Neuronal stem cell (in vitro differentiated cells): ENCODE measurements around the gene KAT2A.

Experiments used
- DNase-seq: peaks from one replicate; pipeline ENCODE4 v3.0.0-alpha.2; 2013; ENCODE audit warnings: low spot score
- H2AFZ ChIP-seq: one replicate; pipeline ENCODE4 v1.6.1; 2013; ENCODE audit warnings: mild to moderate bottlenecking, low read length, inconsistent platforms
- H2AK5ac ChIP-seq: 2 replicates; pipeline ENCODE4 v1.6.1; 2013; ENCODE audit warnings: low read depth, mild to moderate bottlenecking, inconsistent platforms, low read length, moderate library complexity, mixed read lengths
- H2BK120ac ChIP-seq: 2 replicates; pipeline ENCODE4 v1.6.1; 2013; ENCODE audit warnings: low read depth, mild to moderate bottlenecking, inconsistent platforms, low read length, moderate library complexity, mixed read lengths
- H2BK12ac ChIP-seq: one replicate; pipeline ENCODE4 v1.6.1; 2013; ENCODE audit warnings: low read length, inconsistent platforms
- H2BK15ac ChIP-seq: 2 replicates; pipeline ENCODE4 v1.6.1; 2013; ENCODE audit warnings: mild to moderate bottlenecking, low read length, inconsistent platforms, mixed read lengths
- H2BK5ac ChIP-seq: one replicate; pipeline ENCODE4 v1.6.1; 2013; ENCODE audit warnings: inconsistent platforms, mild to moderate bottlenecking, low read length, moderate library complexity
- H3K14ac ChIP-seq: one replicate; pipeline ENCODE4 v1.6.1; 2013; ENCODE audit warnings: low read length, inconsistent platforms
- H3K18ac ChIP-seq: 2 replicates; pipeline ENCODE4 v1.6.1; 2013; ENCODE audit warnings: low read length, inconsistent platforms
- H3K23ac ChIP-seq: 2 replicates; pipeline ENCODE4 v1.6.1; 2013; ENCODE audit warnings: low read depth, mild to moderate bottlenecking, mixed read lengths, low read length, inconsistent platforms; ENCODE audit not compliant: poor library complexity
- H3K27ac ChIP-seq: replicated peaks from 3 replicates; pipeline ENCODE4 v1.5.1; 2013; ENCODE audit warnings: low read length, inconsistent platforms
- H3K27me3 ChIP-seq, 3 experiments: 2 replicates each; pipeline ENCODE4 v1.6.1; 2013; ENCODE audit warnings: low read length in 3 of 3, mild to moderate bottlenecking in 2 of 3, inconsistent platforms in 1 of 3, low read depth in 1 of 3, mixed read lengths in 1 of 3, moderate library complexity in 1 of 3; ENCODE audit not compliant: control insufficient read depth in 3 of 3, insufficient read depth in 3 of 3
- H3K36me3 ChIP-seq, 2 donors: replicated peaks in 1 of 2; 2 replicates each; pipeline ENCODE4 v1.6.1; 2013; ENCODE audit warnings: low read length in 2 of 2; ENCODE audit not compliant: control insufficient read depth in 2 of 2, insufficient read depth in 2 of 2
- H3K4ac ChIP-seq: 2 replicates; pipeline ENCODE4 v1.6.1; 2013; ENCODE audit warnings: inconsistent platforms, mild to moderate bottlenecking, low read length, moderate library complexity
- H3K4me1 ChIP-seq, 2 donors: 1 replicate in 1 of 2; 2 replicates in 1 of 2; pipeline ENCODE4 v1.6.1; 2013; ENCODE audit warnings: low read length in 2 of 2, low read depth in 1 of 2; ENCODE audit not compliant: control insufficient read depth in 2 of 2, insufficient read depth in 1 of 2
- H3K4me2 ChIP-seq: one replicate; pipeline ENCODE4 v1.6.1; 2013; ENCODE audit warnings: mild to moderate bottlenecking, low read length, inconsistent platforms; ENCODE audit not compliant: insufficient read depth, poor library complexity, severe bottlenecking
- H3K4me3 ChIP-seq, 2 donors: 2 replicates each; pipeline ENCODE4 v1.5.1; 2013; ENCODE audit warnings: low read length in 2 of 2, mild to moderate bottlenecking in 2 of 2, inconsistent platforms in 1 of 2, moderate library complexity in 1 of 2
- H3K79me1 ChIP-seq: one replicate; pipeline ENCODE4 v1.6.1; 2013; ENCODE audit warnings: low read depth, mild to moderate bottlenecking, inconsistent platforms, low read length, moderate library complexity
- H3K9ac ChIP-seq: one replicate; pipeline ENCODE4 v1.6.1; 2013; ENCODE audit warnings: mild to moderate bottlenecking, low read depth, low read length, inconsistent platforms; ENCODE audit not compliant: poor library complexity
- H3K9me3 ChIP-seq, 2 donors: replicated peaks in 1 of 2; 2 replicates each; pipeline versions ENCODE3 to v1.6.1; 2013; ENCODE audit warnings: low read length in 2 of 2, mild to moderate bottlenecking in 2 of 2, inconsistent platforms in 1 of 2, low read depth in 1 of 2, mixed read lengths in 1 of 2, moderate library complexity in 1 of 2; ENCODE audit not compliant: control insufficient read depth in 2 of 2, insufficient read depth in 1 of 2
- H4K8ac ChIP-seq: one replicate; pipeline ENCODE4 v1.6.1; 2013; ENCODE audit warnings: low read depth, mild to moderate bottlenecking, inconsistent platforms, low read length, moderate library complexity
- H4K91ac ChIP-seq: one replicate; pipeline ENCODE4 v1.6.1; 2013; ENCODE audit warnings: low read length, low read depth, mild to moderate bottlenecking, inconsistent platforms; ENCODE audit not compliant: poor library complexity
- whole genome bisulfite sequencing, 2 donors: extraction: QIAGEN DNeasy Blood & Tissue Kit; methylation state at CpG; one replicate each; pipeline ENCODE4 v1.1.7; 2013; ENCODE audit warnings: missing lambda C conversion rate in 2 of 2, mixed read lengths in 1 of 2; ENCODE audit not compliant: insufficient read length in 2 of 2, insufficient replicate concordance in 1 of 2; ENCODE audit errors: extremely low coverage in 2 of 2; 5-methylcytosine and 5-hydroxymethylcytosine counted together

KAT2A gene

GRCh38 chr17:42117397-42118125 is 3.6 kb downstream of the KAT2A start:
- no peak overlapping the region for H2BK5ac ChIP-seq
- H2AFZ ChIP-seq: no peak overlapping the region
- no peak overlapping the region for H3K4ac ChIP-seq
- no peak overlapping the region for H2BK120ac ChIP-seq
- H3K27me3 ChIP-seq: peaks cover 0 to 2% (median 0%) of the 10 kb centered on the region in 3 experiments
- H4K8ac ChIP-seq: no peak overlapping the region
- H3K4me1 ChIP-seq: peaks cover 6 to 7% of the 10 kb centered on the region in 2 donors
- H3K23ac ChIP-seq: no peak overlapping the region
- H2BK12ac ChIP-seq: no peak overlapping the region
- no peak overlapping the region for H3K27ac ChIP-seq
- H3K79me1 ChIP-seq: peaks cover 2% of the 10 kb centered on the region
- H4K91ac ChIP-seq: no peak overlapping the region
- no peaks in the 10 kb centered on the region for H3K9me3 ChIP-seq
- H3K18ac ChIP-seq: no peak overlapping the region
- no CpG with 5 or more reads among the region's 30 CpGs for WGBS, 2 donors
- H3K4me2 ChIP-seq: no peak overlapping the region
- H3K4me3 ChIP-seq: no peak overlapping the region
- H2BK15ac ChIP-seq: no peak overlapping the region
- no peak overlapping the region for H2AK5ac ChIP-seq
- no peak for DNase-seq
- H3K36me3 ChIP-seq: peaks cover 13 to 67% of the 10 kb centered on the region in 2 donors
- H3K9ac ChIP-seq: peak overlapping the region; percentile 14
- no peak overlapping the region for H3K14ac ChIP-seq

- Histone ChIP-seq H2BK5ac (no peak overlapping the region), H3K4ac (no peak overlapping the region), H3K27me3 (peaks cover 0 to 2% (median 0%) of the 10 kb centered on the region in 3 experiments), H3K4me3 (no peak overlapping the region), H3K79me1 (peaks cover 2% of the 10 kb centered on the region), H3K36me3 (peaks cover 13 to 66% of the 10 kb centered on the region in 2 donors), H2AK5ac (no peak overlapping the region), H3K9ac (no peak overlapping the region), H2BK15ac (no peak overlapping the region), H4K91ac (no peak overlapping the region), H4K8ac (no peak overlapping the region), H2AFZ (no peak overlapping the region), H2BK120ac (no peak overlapping the region), H3K9me3 (no peaks in the 10 kb centered on the region), H3K18ac (no peak overlapping the region), H3K4me2 (no peak overlapping the region), H3K4me1 (peaks cover 2 to 6% of the 10 kb centered on the region in 2 donors), H2BK12ac (no peak overlapping the region), H3K27ac (no peak overlapping the region), H3K23ac (no peak overlapping the region), H3K14ac (no peak overlapping the region)
- DNase-seq: peak; percentile 67
- whole genome bisulfite sequencing, 2 donors: no CpG with 5 or more reads among the region's 18 CpGs
These were observed 4.3 kb downstream of the KAT2A start for GRCh38 chr17:42116705-42117396.

- Histone ChIP-seq H3K36me3 (peaks cover 13 to 57% of the 10 kb centered on the region in 2 donors), H3K27me3 (peaks cover 0 to 2% (median 0%) of the 10 kb centered on the region in 3 experiments), H3K14ac (no peak overlapping the region), H3K9ac (no peak overlapping the region), H3K4me2 (no peak overlapping the region), H4K8ac (no peak overlapping the region), H2AK5ac (no peak overlapping the region), H3K27ac (no peak overlapping the region), H2AFZ (no peak overlapping the region), H2BK15ac (no peak overlapping the region), H3K18ac (no peak overlapping the region), H3K4me1 (no peaks in the 10 kb centered on the region), H3K23ac (no peak overlapping the region), H3K4ac (no peak overlapping the region), H3K9me3 (no peaks in the 10 kb centered on the region), H2BK5ac (peak overlapping the region; percentile 71), H2BK120ac (no peak overlapping the region), H3K4me3 (no peak overlapping the region), H2BK12ac (no peak overlapping the region), H3K79me1 (peaks cover 2% of the 10 kb centered on the region), H4K91ac (no peak overlapping the region)
- no CpG with 5 or more reads among the region's 9 CpGs for WGBS, 2 donors
- no peak for DNase-seq
These were observed 7.0 kb downstream of the KAT2A start for GRCh38 chr17:42114118-42114517.
